NK-92 (cell line): ENCODE measurements around the gene ENDOD1.
"Not testable (repeated sequence)": the region's sequence is repeated elsewhere in the genome, so short reads cannot be mapped to it uniquely, and the experiment has no call there.

Experiments used
- DNase-seq: peaks from one replicate; lab custom pipeline; 2025; ENCODE audit not compliant: unreplicated experiment; lab: John Stamatoyannopoulos, UW

ENDOD1 gene

GRCh38 chr11:95089620-95090542 lies at the start of gene ENDOD1:
TSS of gene ENDOD1 (plus strand) at chr11:95089846. CDS start at chr11:95089928, 82 bp downstream.
- peak; percentile 25 for DNase-seq

- no peak for DNase-seq
These were observed 47.4 kb upstream of the ENDOD1 start for GRCh38 chr11:95042239-95042638.

GRCh38 chr11:95042906-95043305 lies 46.7 kb upstream of the ENDOD1 start:
- DNase-seq = no peak

GRCh38 chr11:95044010-95044409 lies 45.6 kb upstream of the ENDOD1 start:
- DNase-seq = no peak

- no peak for DNase-seq
These were observed 43.8 kb upstream of the ENDOD1 start for GRCh38 chr11:95045812-95046211.

- DNase-seq = not testable (repeated sequence)
These were observed 40.5 kb upstream of the ENDOD1 start, which contains the start of gene KDM4F for GRCh38 chr11:95049122-95049521. TSS of gene KDM4F (plus strand) at chr11:95049422.

GRCh38 chr11:95050595-95051202 lies 38.9 kb upstream of the ENDOD1 start:
- no peak for DNase-seq

- DNase-seq = no peak
These were observed 35.3 kb upstream of the ENDOD1 start for GRCh38 chr11:95054356-95054755.

- DNase-seq = no peak
These were observed 34.3 kb upstream of the ENDOD1 start for GRCh38 chr11:95055283-95055897.

- no peak for DNase-seq
These were observed 31.7 kb upstream of the ENDOD1 start for GRCh38 chr11:95057959-95058358.

GRCh38 chr11:95058621-95059020 lies 31.0 kb upstream of the ENDOD1 start:
- DNase-seq = no peak

GRCh38 chr11:95059046-95059445 lies 30.6 kb upstream of the ENDOD1 start:
- no peak for DNase-seq

- DNase-seq = no peak
These were observed 24.3 kb upstream of the ENDOD1 start for GRCh38 chr11:95065336-95065735.

- DNase-seq = no peak
These were observed 23.0 kb upstream of the ENDOD1 start, which contains the start of gene SRSF8 for GRCh38 chr11:95066716-95067038. TSS of gene SRSF8 (plus strand) at chr11:95066919. CDS start at chr11:95067227, 308 bp downstream.

- no peak for DNase-seq
These were observed 22.4 kb upstream of the ENDOD1 start for GRCh38 chr11:95067039-95067840.

- DNase-seq = no peak
These were observed 21.8 kb upstream of the ENDOD1 start for GRCh38 chr11:95067841-95068219.

GRCh38 chr11:95068549-95068948 lies 21.1 kb upstream of the ENDOD1 start:
- no peak for DNase-seq

GRCh38 chr11:95070471-95070870 lies 19.2 kb upstream of the ENDOD1 start:
- no peak for DNase-seq

- DNase-seq = no peak
These were observed 16.7 kb upstream of the ENDOD1 start for GRCh38 chr11:95072948-95073347.

- DNase-seq = no peak
These were observed 14.7 kb upstream of the ENDOD1 start for GRCh38 chr11:95074792-95075563.
